ENCODE measurements around the gene ZNF804A. TPM values are rescaled to one million over a fixed set of nuclear protein-coding genes. Genes with fewer than 3 reads are reported as not detected.
A peak's percentile ranks its signal among the peaks of the same experiment; 100 is the strongest.

Gene ZNF804A
- total RNA-seq, 2 donors from 2014 or later, result not detected

- H3K27me3 ChIP-seq, result no peaks in the 10 kb centered on the region
These were observed 1.4 kb upstream of the ZNF804A start for GRCh38 chr2:184596819-184597411.

GRCh38 chr2:184597571-184597991 is 748 bp upstream of the ZNF804A start:
- peak overlapping the region in 1 of 2 donors; percentile 43 for H3K4me3 ChIP-seq
- H3K27me3 ChIP-seq, result no peaks in the 10 kb centered on the region
- TF ChIP-seq POLR2A (IDR thresholded peaks at IDR 0.05) (peak in 1 of 3 donors; percentile 36), CTCF (IDR thresholded peaks at IDR 0.05) (no peak)
- H3K27ac ChIP-seq, result peak overlapping the region in 1 of 4 donors; percentile 74
- peaks cover 19% of the 10 kb centered on the region for H3K4me1 ChIP-seq
- peak in 3 of 4 donors; percentile 13 to 38 (median 21) for DNase-seq
- H3K36me3 ChIP-seq (replicated peaks in 1 of 2; ENCODE audit: insufficient read depth in 1 of 2, low read depth in 2 of 2), result no peaks in the 10 kb centered on the region
- H3K9me3 ChIP-seq, result no peaks in the 10 kb centered on the region
- 1 to 2% methylated on average over 14 of the region's 14 CpGs for WGBS, 2 donors
- peak; percentile 52 for ATAC-seq
- intact Hi-C loops (cut with DNase I), result no loop called here

More at GRCh38 chr2:184596819-184597411, 1.4 kb upstream of the ZNF804A start:
- peaks cover 19% of the 10 kb centered on the region for H3K4me1 ChIP-seq
- H3K27ac ChIP-seq, result peak overlapping the region in 1 of 4 donors; percentile 74
- no peak overlapping the region for H3K4me3 ChIP-seq
- TF ChIP-seq CTCF (IDR thresholded peaks at IDR 0.05) (no peak), POLR2A (IDR thresholded peaks at IDR 0.05) (no peak)
- DNase-seq (no peak), ATAC-seq (no peak)
- 24 to 30% methylated on average over 5 of the region's 5 CpGs for WGBS, 2 donors
- intact Hi-C loops (cut with DNase I), result no loop called here
- no peaks in the 10 kb centered on the region for H3K36me3 ChIP-seq (replicated peaks in 1 of 2; ENCODE audit: insufficient read depth in 1 of 2, low read depth in 2 of 2)
- no peaks in the 10 kb centered on the region for H3K9me3 ChIP-seq

- Histone ChIP-seq H3K27me3 (no peaks in the 10 kb centered on the region), H3K36me3 (replicated peaks in 1 of 2; ENCODE audit: insufficient read depth in 1 of 2, low read depth in 2 of 2) (no peaks in the 10 kb centered on the region), H3K4me1 (peaks cover 19% of the 10 kb centered on the region), H3K27ac (peak overlapping the region in 1 of 4 donors; percentile 74), H3K9me3 (no peaks in the 10 kb centered on the region), H3K4me3 (peak overlapping the region in 1 of 2 donors; percentile 43)
- TF ChIP-seq POLR2A (IDR thresholded peaks at IDR 0.05), result no peak
- TF ChIP-seq CTCF (IDR thresholded peaks at IDR 0.05), result no peak
- ATAC-seq, result no peak
- intact Hi-C loops (cut with DNase I), result no loop called here
- DNase-seq, result no peak
- WGBS, 2 donors, result 0 to 1% methylated on average over 19 of the region's 19 CpGs
These were observed 370 bp upstream of the ZNF804A start for GRCh38 chr2:184598002-184598315.

GRCh38 chr2:184599054-184599871 is 934 bp downstream of the ZNF804A start:
- Histone ChIP-seq H3K9me3 (no peaks in the 10 kb centered on the region), H3K36me3 (replicated peaks in 1 of 2; ENCODE audit: insufficient read depth in 1 of 2, low read depth in 2 of 2) (no peaks in the 10 kb centered on the region), H3K4me3 (peak overlapping the region; percentile 15 to 43), H3K4me1 (peaks cover 19% of the 10 kb centered on the region), H3K27ac (peak overlapping the region in 1 of 4 donors; percentile 74), H3K27me3 (no peaks in the 10 kb centered on the region)
- intact Hi-C loops (cut with DNase I), result no loop called here
- DNase-seq (peak in 1 of 4 donors; percentile 30), ATAC-seq (no peak)
- WGBS, 2 donors, result 41 to 44% methylated on average over 7 of the region's 7 CpGs
- TF ChIP-seq POLR2A (IDR thresholded peaks at IDR 0.05) (no peak), CTCF (IDR thresholded peaks at IDR 0.05) (no peak)
